HG02571 (cell line): ENCODE data around the gene CPSF3.
"Not testable (repeated sequence)": the region's sequence is repeated elsewhere in the genome, so short reads cannot be mapped to it uniquely, and the experiment has no call there.

Experiments
- ATAC-seq: cut with Tn5 transposase; IDR thresholded peaks from one replicate; pipeline ENCODE4 v1.9.1; 2021; ENCODE audit warnings: mild to moderate bottlenecking, moderate library complexity; ENCODE audit not compliant: unreplicated experiment

The CPSF3 gene

DNA sequence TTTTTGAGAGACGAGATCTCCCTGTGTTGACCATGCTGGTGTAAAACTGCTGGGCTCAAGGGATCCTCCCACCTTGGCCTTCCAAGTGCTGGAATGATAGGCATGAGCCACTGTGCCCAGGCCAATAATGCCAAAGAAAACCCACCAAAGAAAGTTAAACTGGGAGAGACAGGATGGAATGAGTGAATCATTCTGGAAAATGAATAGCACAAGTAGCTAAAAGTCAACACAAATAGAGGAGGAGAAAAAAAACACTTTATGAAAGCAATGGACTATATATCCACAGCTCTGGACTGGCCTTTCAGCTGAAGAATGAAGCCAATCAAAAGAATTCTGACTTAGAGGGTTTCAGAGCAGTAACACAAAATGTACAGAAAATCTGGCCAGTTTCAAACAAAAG is 74.8 kb downstream of the CPSF3 start:
- no peak for ATAC-seq

DNA sequence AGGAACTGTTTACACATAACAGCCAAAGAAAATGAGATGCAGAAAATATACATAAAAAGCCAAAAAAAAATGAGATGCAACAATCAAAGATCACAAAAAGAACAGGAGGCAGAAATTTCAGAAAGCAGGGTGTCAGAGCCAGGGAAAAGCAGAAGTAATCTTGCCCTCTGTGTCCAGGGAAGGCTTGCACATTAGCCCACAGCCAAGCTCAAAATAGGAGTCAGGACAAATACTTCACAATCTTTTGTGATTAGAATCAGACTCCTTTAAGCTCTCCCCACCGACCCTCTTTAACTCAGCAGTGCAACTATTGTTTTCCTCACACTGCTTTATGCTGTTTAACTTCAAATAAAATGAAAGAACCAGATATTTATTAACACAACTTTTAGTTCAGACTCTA is 85.5 kb downstream of the CPSF3 start:
- no peak for ATAC-seq

DNA sequence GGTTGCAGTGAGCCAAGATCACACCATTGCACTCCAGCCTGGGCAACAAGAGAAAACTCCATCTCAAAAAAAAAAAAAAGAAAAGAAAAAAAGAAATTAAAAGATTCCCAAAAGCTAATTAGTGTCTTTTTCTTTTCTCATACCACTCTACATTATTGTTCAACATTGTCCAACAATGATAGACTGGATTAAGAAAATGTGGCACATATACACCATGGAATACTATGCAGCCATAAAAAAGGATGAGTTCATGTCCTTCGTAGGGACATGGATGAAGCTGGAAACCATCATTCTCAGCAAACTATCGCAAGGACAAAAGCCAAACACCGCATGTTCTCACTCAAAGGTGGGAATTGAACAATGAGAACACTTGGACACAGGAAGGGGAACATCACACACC is 90.5 kb downstream of the CPSF3 start:
- not testable (repeated sequence) for ATAC-seq

GRCh38 chr2:9517118-9517782 is 93.8 kb downstream of the CPSF3 start:
- ATAC-seq = no peak

DNA sequence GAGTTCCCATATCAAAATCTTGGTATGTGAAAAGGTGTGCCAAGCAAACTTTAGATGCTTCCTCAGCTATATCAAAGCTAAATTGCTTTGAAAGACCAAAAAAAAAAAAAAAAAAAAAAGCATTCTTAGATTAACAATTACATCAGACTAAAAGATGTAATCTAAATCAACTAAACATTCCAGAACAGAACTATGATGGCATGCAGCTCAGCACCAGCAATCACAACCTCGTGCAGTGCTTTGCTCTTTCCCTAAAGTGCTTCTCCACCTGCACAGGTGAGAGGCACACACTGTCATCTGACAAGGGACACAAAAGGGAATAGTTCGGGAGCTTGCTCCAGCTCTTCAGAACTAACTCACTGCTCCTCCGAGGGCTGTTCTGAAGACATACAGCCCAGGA is 94.7 kb downstream of the CPSF3 start:
- ATAC-seq = no peak

GRCh38 chr2:9518780-9519179 is 95.3 kb downstream of the CPSF3 start:
- ATAC-seq = no peak

GRCh38 chr2:9519250-9519649 is 95.8 kb downstream of the CPSF3 start:
- ATAC-seq = no peak
